WTC11 (cell line): ENCODE measurements around the gene SYNE3.

ENCODE experiments used
- CREB1 ChIP-seq: sonication (generic); formaldehyde crosslinking; IDR thresholded peaks from 2 replicates; pipeline ENCODE4 v1.8.0; 2023; ENCODE audit warnings: mild to moderate bottlenecking, missing genetic modification reagents
- CTCF ChIP-seq: fragments of 200-600 bp; IDR thresholded peaks from 2 replicates; pipeline ENCODE4 v1.8.0; 2022; ENCODE audit warnings: antibody characterized with exemption
- ETV6 ChIP-seq: sonication (generic); formaldehyde crosslinking; IDR thresholded peaks from 2 replicates; pipeline ENCODE4 v1.8.1; 2022; ENCODE audit warnings: mild to moderate bottlenecking, missing genetic modification reagents
- USF2 ChIP-seq: sonication (generic); formaldehyde crosslinking; IDR thresholded peaks from 2 replicates; pipeline ENCODE4 v1.8.1; 2023; ENCODE audit warnings: mild to moderate bottlenecking, missing genetic modification reagents, moderate library complexity

DNA sequence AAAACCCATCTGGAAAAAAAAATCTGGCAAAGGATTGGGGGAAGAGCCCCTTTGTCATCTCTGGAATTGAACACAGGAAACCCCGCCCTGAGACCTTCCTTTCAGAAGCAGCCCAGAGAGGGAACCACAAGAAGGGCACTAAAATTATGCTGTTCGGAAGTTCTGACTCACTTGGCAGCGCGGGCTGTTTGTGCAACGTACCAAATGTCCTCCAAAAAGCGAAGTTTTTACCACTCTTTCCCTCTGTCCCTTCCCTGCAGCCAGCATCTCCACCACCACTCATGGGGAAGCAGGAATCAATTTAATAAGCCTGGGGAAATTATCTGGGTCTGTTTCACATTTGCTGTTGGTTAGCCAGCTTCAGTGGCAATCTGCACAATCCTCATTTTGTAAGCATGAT, 3.2 kb upstream of the SYNE3 start:
- no peak for TF ChIP-seq ETV6
- TF ChIP-seq CREB1 (CRISPR knock-in tag): no peak
- TF ChIP-seq CTCF: no peak
- no peak for TF ChIP-seq USF2 (CRISPR knock-in tag)
